Activated T-helper 9 cell treated with anti-CD3 and anti-CD28 coated beads, Interleukin-2, amount 50 U/mL, for 16 hours (primary cell): ENCODE results near the gene B3GNT7.
"Not testable (repeated sequence)": the region's sequence is repeated elsewhere in the genome, so short reads cannot be mapped to it uniquely, and the experiment has no call there.

Source experiments
- DNase-seq: peaks from one replicate; pipeline ENCODE4 v3.0.0-alpha.2; 2020; ENCODE audit warnings: low read depth

B3GNT7 gene

GRCh38 chr2:231425811-231426703 lies 30.5 kb downstream of the B3GNT7 start:
- DNase-seq = peak; percentile 58

- no peak for DNase-seq
Measured at GRCh38 chr2:231427116-231427515, 31.6 kb downstream of the B3GNT7 start.

- no peak for DNase-seq
Measured at GRCh38 chr2:231429152-231429551, 33.6 kb downstream of the B3GNT7 start.

- no peak for DNase-seq
Measured at GRCh38 chr2:231429901-231430300, 34.4 kb downstream of the B3GNT7 start.

- DNase-seq = not testable (repeated sequence)
Measured at GRCh38 chr2:231430437-231430836, 34.9 kb downstream of the B3GNT7 start.

GRCh38 chr2:231431606-231432005 lies 36.1 kb downstream of the B3GNT7 start:
- no peak for DNase-seq

GRCh38 chr2:231433990-231434389 lies 38.5 kb downstream of the B3GNT7 start:
- DNase-seq = no peak

- no peak for DNase-seq
Measured at GRCh38 chr2:231436957-231437356, 41.4 kb downstream of the B3GNT7 start.

- no peak for DNase-seq
Measured at GRCh38 chr2:231449503-231450054, 54.1 kb downstream of the B3GNT7 start.

GRCh38 chr2:231450548-231450989 lies 55.1 kb downstream of the B3GNT7 start:
- no peak for DNase-seq
